Caco-2 (cell line): Measurements from ENCODE around the gene KRT1. TPM values are rescaled to one million over a fixed set of nuclear protein-coding genes. Genes with fewer than 3 reads are reported as not detected.

Experiments
- BruUV-seq: library from RNA; stranded (reverse); fragments of 400-500 nt; replicated peaks from 2 replicates; lab custom pipeline; 2021; lab: Mats Ljungman, UMichigan
- CTCF ChIA-PET: fragments of 300-600 bp; sonication (Branson Sonifier 250); formaldehyde crosslinking; loops from one replicate; lab custom pipeline; 2022; ENCODE audit warnings: antibody characterized with exemption; lab: Charles Lee
- POLR2A ChIA-PET: fragments of 300-600 bp; sonication (Branson Sonifier 250); formaldehyde crosslinking; loops from one replicate; lab custom pipeline; 2022; ENCODE audit warnings: antibody characterized with exemption; lab: Charles Lee
- DNase-seq, 2 experiments: peaks; one replicate each; pipeline versions ENCODE4 v3.0.0 to v3.0.0-alpha.2; 2020 to 2022
- H3K27me3 ChIP-seq: replicated peaks from 2 replicates; pipeline ENCODE4 v1.6.0; 2011; ENCODE audit warnings: low read length; ENCODE audit not compliant: control insufficient read depth, insufficient read depth
- H3K36me3 ChIP-seq: 2 replicates; pipeline ENCODE4 v1.5.1; 2011; ENCODE audit warnings: low read length; ENCODE audit not compliant: control insufficient read depth, insufficient read depth
- H3K4me1 ChIP-seq: fragments of 250-450 bp; sonication (Bioruptor Pico); 2 replicates; pipeline ENCODE4 v1.5.1; 2020; ENCODE audit warnings: mild to moderate bottlenecking
- H3K4me3 ChIP-seq: 2 replicates; pipeline ENCODE4 v1.5.1; 2011; ENCODE audit warnings: low read depth, mild to moderate bottlenecking, control low read depth, low read length
- H3K9me3 ChIP-seq: fragments of 250-450 bp; sonication (Bioruptor Pico); 2 replicates; pipeline ENCODE4 v1.5.1; 2020; ENCODE audit warnings: mild to moderate bottlenecking, moderate library complexity
- H3K27ac Mint-ChIP-seq: one replicate; pipeline ENCODE4 v1.8.0; 2022; ENCODE audit warnings: mixed read lengths; ENCODE audit not compliant: unreplicated experiment
- H3K27me3 Mint-ChIP-seq: one replicate; pipeline ENCODE4 v1.8.0; 2022; ENCODE audit warnings: mixed read lengths; ENCODE audit not compliant: insufficient read depth, unreplicated experiment
- H3K36me3 Mint-ChIP-seq: one replicate; pipeline ENCODE4 v1.8.0; 2022; ENCODE audit warnings: mild to moderate bottlenecking, mixed read lengths; ENCODE audit not compliant: insufficient read depth, unreplicated experiment
- H3K4me1 Mint-ChIP-seq: one replicate; pipeline ENCODE4 v1.8.0; 2022; ENCODE audit warnings: low read depth, mixed read lengths; ENCODE audit not compliant: unreplicated experiment
- H3K4me3 Mint-ChIP-seq: one replicate; pipeline ENCODE4 v1.8.0; 2022; ENCODE audit warnings: mild to moderate bottlenecking, moderate library complexity, mixed read lengths; ENCODE audit not compliant: unreplicated experiment
- H3K9me3 Mint-ChIP-seq: one replicate; pipeline ENCODE4 v1.8.0; 2022; ENCODE audit warnings: mixed read lengths; ENCODE audit not compliant: unreplicated experiment
- intact Hi-C: fragments of 100-400 bp; cut with micrococcal nuclease; formaldehyde crosslinking; loops from one replicate; pipeline ENCODE4 v1.10.0; 2022; ENCODE audit not compliant: unreplicated experiment
- total RNA-seq: library from RNA; stranded (reverse); gene quantifications from 2 replicates; pipeline ENCODE4 v1.2.3, GENCODE V29; 2022
- TF ChIP-seq, protein P1 (sequence below), 2 experiments: fragments of 200-600 bp in 1 of 2; IDR thresholded peaks; 1 replicate in 1 of 2; 2 replicates in 1 of 2; pipeline versions ENCODE4 v1.5.1 to v1.8.0; 2011 to 2022; ENCODE audit warnings: antibody characterized with exemption in 1 of 2, control low read depth in 1 of 2, inconsistent platforms in 1 of 2, low read depth in 1 of 2, low read length in 1 of 2, mild to moderate bottlenecking in 1 of 2, moderate library complexity in 1 of 2; ENCODE audit not compliant: insufficient read depth in 1 of 2, severe bottlenecking in 1 of 2, unreplicated experiment in 1 of 2

Gene KRT1
- total RNA-seq, 1 experiment from 2014 or later, result 0.20 TPM

GRCh38 chr12:52633383-52633782 lies 46.8 kb downstream of the KRT1 start:
- no TSS peak for BruUV-seq
- H3K4me3 Mint-ChIP-seq, result no peak overlapping the region
- H3K9me3 Mint-ChIP-seq, result no peaks in the 10 kb centered on the region
- POLR2A ChIA-PET, result no interaction called here
- Histone ChIP-seq H3K4me1 (no peaks in the 10 kb centered on the region), H3K4me3 (no peak overlapping the region), H3K36me3 (no peaks in the 10 kb centered on the region), H3K27me3 (no peaks in the 10 kb centered on the region), H3K9me3 (no peaks in the 10 kb centered on the region)
- intact Hi-C loops, result no loop called here
- no peak for DNase-seq
- no peaks in the 10 kb centered on the region for H3K4me1 Mint-ChIP-seq
- H3K27me3 Mint-ChIP-seq, result no peaks in the 10 kb centered on the region
- H3K36me3 Mint-ChIP-seq, result no peaks in the 10 kb centered on the region
- H3K27ac Mint-ChIP-seq, result no peak overlapping the region
- CTCF ChIA-PET, result no interaction called here
- TF ChIP-seq, protein P1, sequence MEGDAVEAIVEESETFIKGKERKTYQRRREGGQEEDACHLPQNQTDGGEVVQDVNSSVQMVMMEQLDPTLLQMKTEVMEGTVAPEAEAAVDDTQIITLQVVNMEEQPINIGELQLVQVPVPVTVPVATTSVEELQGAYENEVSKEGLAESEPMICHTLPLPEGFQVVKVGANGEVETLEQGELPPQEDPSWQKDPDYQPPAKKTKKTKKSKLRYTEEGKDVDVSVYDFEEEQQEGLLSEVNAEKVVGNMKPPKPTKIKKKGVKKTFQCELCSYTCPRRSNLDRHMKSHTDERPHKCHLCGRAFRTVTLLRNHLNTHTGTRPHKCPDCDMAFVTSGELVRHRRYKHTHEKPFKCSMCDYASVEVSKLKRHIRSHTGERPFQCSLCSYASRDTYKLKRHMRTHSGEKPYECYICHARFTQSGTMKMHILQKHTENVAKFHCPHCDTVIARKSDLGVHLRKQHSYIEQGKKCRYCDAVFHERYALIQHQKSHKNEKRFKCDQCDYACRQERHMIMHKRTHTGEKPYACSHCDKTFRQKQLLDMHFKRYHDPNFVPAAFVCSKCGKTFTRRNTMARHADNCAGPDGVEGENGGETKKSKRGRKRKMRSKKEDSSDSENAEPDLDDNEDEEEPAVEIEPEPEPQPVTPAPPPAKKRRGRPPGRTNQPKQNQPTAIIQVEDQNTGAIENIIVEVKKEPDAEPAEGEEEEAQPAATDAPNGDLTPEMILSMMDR (IDR thresholded peaks at IDR 0.05; ENCODE audit: insufficient read depth in 1 of 2, low read depth in 1 of 2, low read length in 1 of 2, severe bottlenecking in 1 of 2, unreplicated experiment in 1 of 2), result no peak

GRCh38 chr12:52632656-52633055 lies 47.6 kb downstream of the KRT1 start:
- no peaks in the 10 kb centered on the region for H3K27me3 Mint-ChIP-seq
- H3K4me3 Mint-ChIP-seq, result no peak overlapping the region
- BruUV-seq, result no TSS peak
- POLR2A ChIA-PET, result no interaction called here
- H3K9me3 Mint-ChIP-seq, result no peaks in the 10 kb centered on the region
- Histone ChIP-seq H3K4me1 (no peaks in the 10 kb centered on the region), H3K36me3 (no peaks in the 10 kb centered on the region), H3K27me3 (no peaks in the 10 kb centered on the region), H3K9me3 (no peaks in the 10 kb centered on the region), H3K4me3 (no peak overlapping the region)
- TF ChIP-seq, protein P1 (IDR thresholded peaks at IDR 0.05; ENCODE audit: insufficient read depth in 1 of 2, low read depth in 1 of 2, low read length in 1 of 2, severe bottlenecking in 1 of 2, unreplicated experiment in 1 of 2), result no peak
- intact Hi-C loops, result no loop called here
- no peak overlapping the region for H3K27ac Mint-ChIP-seq
- DNase-seq, result no peak
- CTCF ChIA-PET, result no interaction called here
- no peaks in the 10 kb centered on the region for H3K36me3 Mint-ChIP-seq
- no peaks in the 10 kb centered on the region for H3K4me1 Mint-ChIP-seq

DNA sequence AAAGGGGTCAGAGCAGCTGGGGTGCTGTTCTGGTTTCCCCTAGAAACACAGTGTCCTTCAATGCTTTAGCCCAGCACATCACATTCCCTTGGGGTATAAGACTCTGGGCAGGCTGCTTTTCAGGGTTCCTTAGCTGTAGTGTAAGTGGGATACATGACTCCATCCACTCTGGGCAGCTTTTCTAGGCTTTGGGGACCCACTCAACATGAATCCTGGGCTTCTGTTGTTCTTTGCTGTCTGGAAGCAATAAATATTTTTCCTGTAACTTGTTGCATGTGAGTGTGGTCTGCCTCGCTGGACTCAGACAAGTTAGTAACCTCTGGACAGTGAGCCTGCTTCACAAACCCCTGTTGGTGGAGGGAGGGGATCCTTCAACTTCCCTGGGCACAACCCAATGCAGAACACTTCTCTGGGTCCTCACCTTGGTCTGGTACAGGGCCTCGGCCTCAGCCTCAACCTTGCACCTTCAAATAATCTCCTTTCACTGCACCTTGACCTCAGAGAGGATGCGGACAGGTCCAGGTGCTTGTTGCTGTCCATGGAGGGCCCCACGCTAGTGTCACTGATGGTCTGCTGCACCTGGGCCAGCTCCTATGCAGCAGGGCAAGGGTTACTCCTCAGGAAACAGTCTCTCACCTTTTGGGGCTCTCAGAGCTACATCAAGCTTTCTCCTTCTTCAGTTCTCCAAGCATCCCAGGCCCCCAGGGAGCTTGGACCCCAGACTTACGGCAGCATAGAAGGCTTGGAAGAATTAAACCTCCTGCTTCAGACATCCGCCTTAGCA lies 48.3 kb downstream of the KRT1 start:
- POLR2A ChIA-PET, result no interaction called here
- no TSS peak for BruUV-seq
- Mint-ChIP-seq H3K27ac (no peak overlapping the region), H3K9me3 (no peaks in the 10 kb centered on the region), H3K4me3 (no peak overlapping the region), H3K36me3 (no peaks in the 10 kb centered on the region), H3K4me1 (no peaks in the 10 kb centered on the region), H3K27me3 (no peaks in the 10 kb centered on the region)
- Histone ChIP-seq H3K9me3 (no peaks in the 10 kb centered on the region), H3K36me3 (no peaks in the 10 kb centered on the region), H3K4me3 (no peak overlapping the region), H3K27me3 (no peaks in the 10 kb centered on the region), H3K4me1 (no peaks in the 10 kb centered on the region)
- DNase-seq, result no peak
- intact Hi-C loops, result no loop called here
- TF ChIP-seq, protein P1 (IDR thresholded peaks at IDR 0.05; ENCODE audit: insufficient read depth in 1 of 2, low read depth in 1 of 2, low read length in 1 of 2, severe bottlenecking in 1 of 2, unreplicated experiment in 1 of 2), result no peak
- CTCF ChIA-PET, result no interaction called here
